HG02571 (cell line): ENCODE measurements around the gene L3MBTL4.

Experiments used
- ATAC-seq: cut with Tn5 transposase; IDR thresholded peaks from one replicate; pipeline ENCODE4 v1.9.1; 2021; ENCODE audit warnings: mild to moderate bottlenecking, moderate library complexity; ENCODE audit not compliant: unreplicated experiment

The L3MBTL4 gene

DNA sequence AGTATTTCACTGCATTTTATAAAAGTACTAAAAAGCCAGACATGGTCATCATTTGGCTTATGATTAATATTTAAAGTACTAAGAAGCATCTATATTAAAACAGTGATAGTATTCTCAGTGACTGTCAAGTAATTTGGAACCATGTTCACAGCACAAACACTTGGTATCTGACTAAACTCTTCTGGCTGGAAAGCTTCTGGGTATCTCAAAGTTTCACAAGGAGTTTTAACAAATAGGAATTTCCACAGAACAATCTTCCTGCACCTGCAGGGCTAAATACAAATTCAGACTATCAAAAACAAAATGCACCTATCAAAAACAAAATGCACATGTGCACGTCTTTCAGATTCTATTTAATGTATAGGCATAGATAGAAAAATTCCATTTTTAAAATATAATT lies 158.8 kb downstream of the L3MBTL4 start:
- ATAC-seq: no peak

DNA sequence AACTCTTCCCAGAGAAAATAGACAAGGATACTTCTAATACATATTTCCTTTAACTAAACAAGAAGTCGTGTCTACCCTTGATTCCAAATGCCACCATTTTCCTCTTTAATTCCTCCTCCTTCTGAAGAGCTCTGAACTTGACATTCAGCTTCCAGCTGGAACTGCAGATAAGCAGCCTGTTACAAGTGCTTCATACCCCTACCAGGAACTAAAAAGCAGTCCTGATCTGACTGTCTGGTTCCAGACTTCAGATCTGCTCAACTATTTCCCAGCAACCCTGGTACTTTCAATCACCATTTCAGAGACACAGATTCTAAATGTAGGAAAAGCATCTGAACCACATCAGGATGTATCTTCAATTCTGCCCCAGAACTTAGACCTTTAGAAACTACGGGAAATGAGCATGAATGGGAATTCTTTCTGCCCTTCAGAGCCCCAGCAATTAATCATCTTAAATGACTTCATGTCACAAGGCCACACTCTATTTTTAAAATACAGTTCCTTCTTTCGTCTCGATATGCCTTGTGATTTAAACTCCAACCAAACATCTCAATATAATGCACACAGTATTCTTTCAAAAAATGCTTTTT lies 159.5 kb downstream of the L3MBTL4 start:
- ATAC-seq: no peak

- no peak for ATAC-seq
Measured at GRCh38 chr18:6254456-6254855, 160.3 kb downstream of the L3MBTL4 start.

GRCh38 chr18:6251084-6251483 lies 163.6 kb downstream of the L3MBTL4 start:
- ATAC-seq: no peak

- ATAC-seq: no peak
Measured at GRCh38 chr18:6249788-6250187, 164.9 kb downstream of the L3MBTL4 start.

DNA sequence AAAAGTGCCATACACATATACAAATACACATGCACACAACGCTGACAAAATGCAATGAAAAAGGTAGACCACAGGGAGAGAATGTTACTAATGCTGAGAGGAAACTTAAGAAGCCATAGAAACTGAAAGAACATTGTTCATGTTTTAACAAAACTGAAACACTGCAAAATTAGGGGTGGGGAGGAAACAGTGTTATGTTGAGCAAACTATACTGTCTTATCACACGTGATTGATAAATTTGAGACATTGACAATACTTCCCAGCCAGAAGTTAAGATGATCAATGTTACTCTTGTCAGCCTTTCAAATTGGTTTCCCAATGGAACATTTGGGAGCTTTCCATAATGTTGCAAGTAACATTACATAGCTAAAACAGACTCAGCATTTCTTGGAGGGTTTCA lies 165.5 kb downstream of the L3MBTL4 start:
- peak; percentile 65 for ATAC-seq

- no peak for ATAC-seq
Measured at GRCh38 chr18:6248017-6248416, 166.7 kb downstream of the L3MBTL4 start.

DNA sequence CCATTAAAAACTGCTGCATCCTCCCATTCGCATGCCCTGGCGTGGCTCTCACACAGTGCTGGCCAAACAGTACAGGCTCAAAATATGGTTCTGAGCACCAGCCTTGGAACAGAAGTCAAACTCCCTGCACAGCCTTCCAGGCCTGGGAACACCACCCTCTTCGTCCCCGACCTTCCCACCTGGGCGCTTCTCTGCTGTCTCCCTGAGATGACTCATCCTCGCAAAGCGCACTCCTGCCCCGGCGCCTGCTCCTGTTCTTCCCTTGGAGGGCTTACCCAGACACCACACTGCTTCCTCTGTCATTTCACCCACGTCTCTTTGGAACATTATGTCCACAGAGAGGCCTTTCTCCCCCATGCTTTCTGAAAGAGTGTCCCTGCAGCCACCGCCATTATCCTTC lies 172.7 kb downstream of the L3MBTL4 start:
- ATAC-seq: no peak

GRCh38 chr18:6239716-6240115 lies 175.0 kb downstream of the L3MBTL4 start:
- ATAC-seq: no peak

- no peak for ATAC-seq
Measured at GRCh38 chr18:6236258-6236657, 178.5 kb downstream of the L3MBTL4 start.

DNA sequence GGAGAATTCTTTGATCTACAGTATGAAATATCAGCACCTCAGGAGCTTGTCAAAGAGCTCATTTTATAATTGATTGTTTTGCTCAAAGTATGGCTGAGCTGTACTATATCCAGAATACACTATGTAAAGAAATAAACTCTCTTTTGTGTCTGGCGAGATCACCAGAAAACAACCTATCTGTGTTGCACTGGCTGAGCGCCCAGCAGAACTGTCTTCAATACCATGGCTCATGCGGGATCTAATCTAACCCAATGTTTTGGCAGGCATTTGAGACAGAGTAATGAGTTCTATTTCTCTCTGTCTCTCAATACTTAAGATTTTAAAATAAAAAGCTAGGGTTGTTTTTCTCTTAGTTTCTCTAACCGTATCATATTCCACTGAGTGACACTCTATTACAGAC lies 192.4 kb downstream of the L3MBTL4 start:
- ATAC-seq: no peak

- no peak for ATAC-seq
Measured at GRCh38 chr18:6221602-6222014, 193.1 kb downstream of the L3MBTL4 start.

DNA sequence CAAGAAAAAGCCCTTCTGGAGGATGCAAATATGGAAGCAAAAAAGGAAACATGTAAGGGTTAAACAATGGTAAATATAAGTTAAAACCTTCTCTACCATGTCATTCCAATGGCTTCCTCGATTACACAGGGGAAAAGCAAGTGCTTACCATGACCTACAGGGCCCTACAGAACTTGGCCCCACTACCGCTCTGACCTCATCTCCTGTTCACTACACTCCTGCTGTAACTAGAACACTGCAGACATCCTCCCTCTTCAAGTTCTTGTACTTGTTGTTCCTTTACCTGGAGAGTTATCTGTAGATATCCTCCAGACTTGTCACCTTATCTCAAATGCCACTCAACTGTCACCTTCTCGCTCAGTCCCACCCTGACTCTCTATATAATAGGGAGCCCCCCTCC lies 194.6 kb downstream of the L3MBTL4 start:
- ATAC-seq: no peak

GRCh38 chr18:6219116-6219717 lies 195.5 kb downstream of the L3MBTL4 start:
- no peak for ATAC-seq

GRCh38 chr18:6215888-6216287 lies 198.8 kb downstream of the L3MBTL4 start:
- no peak for ATAC-seq

- no peak for ATAC-seq
Measured at GRCh38 chr18:6211174-6211504, 203.6 kb downstream of the L3MBTL4 start.

GRCh38 chr18:6210349-6211173 lies 204.2 kb downstream of the L3MBTL4 start:
- no peak for ATAC-seq

GRCh38 chr18:6207941-6208340 lies 206.8 kb downstream of the L3MBTL4 start:
- no peak for ATAC-seq

GRCh38 chr18:6207116-6207515 lies 207.6 kb downstream of the L3MBTL4 start:
- ATAC-seq: no peak

- no peak for ATAC-seq
Measured at GRCh38 chr18:6205706-6206105, 209.0 kb downstream of the L3MBTL4 start.

GRCh38 chr18:6204476-6204875 lies 210.2 kb downstream of the L3MBTL4 start:
- no peak for ATAC-seq

GRCh38 chr18:6203791-6204190 lies 210.9 kb downstream of the L3MBTL4 start:
- ATAC-seq: no peak
